ENCODE results near the gene IQSEC3.

IQSEC3 gene

GRCh38 chr12:223841-224240, 157.3 kb downstream of the IQSEC3 start:
- DNase-seq: no peak

- peak; percentile 45 for DNase-seq
Observed at GRCh38 chr12:224330-224729, 157.8 kb downstream of the IQSEC3 start.

- peak; percentile 52 for DNase-seq
Observed at GRCh38 chr12:225012-225411, 158.4 kb downstream of the IQSEC3 start.

GRCh38 chr12:226401-226800, 159.8 kb downstream of the IQSEC3 start:
- peak; percentile 62 for DNase-seq

GRCh38 chr12:227286-227915, 160.8 kb downstream of the IQSEC3 start:
- DNase-seq: peak; percentile 44

All from islet precursor cell (in vitro differentiated cells).